Activated T-helper 2 cell treated with anti-CD3 and anti-CD28 coated beads, Interferon-gamma antibody, Interleukin-2, Interleukin-4, amounts not matched to agents 10 μg/mL and 5 μg/mL and 100 μg/mL, durations not matched to agents 14 hours and 24 hours and 36 hours (primary cell): Measurements from ENCODE around the gene PTH1R. TPM values are rescaled to one million over a fixed set of nuclear protein-coding genes. Genes with fewer than 3 reads are reported as not detected.

Experiments
- total RNA-seq: library from RNA; stranded (reverse); gene quantifications from 2 replicates; pipeline ENCODE4 v1.2.3, GENCODE V29; 2022

The PTH1R gene
- total RNA-seq, 1 donor from 2014 or later: not detected

Other genes starting within 250 kb of the PTH1R start
- 0.44 and 0.71 TPM in 2 replicates for gene ALS2CL, start 184.0 kb upstream of the PTH1R start, total RNA-seq
- not detected in 2 replicates for gene TMIE, start 176.3 kb upstream of the PTH1R start, total RNA-seq
- not detected in 2 replicates for gene PRSS50, start 159.9 kb upstream of the PTH1R start, total RNA-seq
- gene MYL3, start 14.3 kb upstream of the PTH1R start, total RNA-seq: not detected in 2 replicates
- gene CCDC12, start 99.0 kb downstream of the PTH1R start, total RNA-seq: 65.3 and 69.2 TPM in 2 replicates
- gene NBEAL2, start 101.9 kb downstream of the PTH1R start, total RNA-seq: 120 and 129 TPM in 2 replicates